ENCODE results near the gene PSMD14.

GRCh38 chr2:161426455-161426921 is 118.3 kb downstream of the PSMD14 start:
- TF ChIP-seq POLR2A (IDR thresholded peaks at IDR 0.05; ENCODE audit: control extremely low read depth in 1 of 2, low read depth in 2 of 2, low read length in 2 of 2) = no peak
- no peak for TF ChIP-seq GABPA (IDR thresholded peaks at IDR 0.05; ENCODE audit: borderline replicate concordance, insufficient read depth, low read length)
- TF ChIP-seq SAP30 (IDR thresholded peaks at IDR 0.05; ENCODE audit: insufficient read depth, insufficient replicate concordance, low read length) = no peak
- TF ChIP-seq CTCF (IDR thresholded peaks at IDR 0.05; ENCODE audit: control extremely low read depth in 1 of 3, insufficient read depth in 1 of 3, low read depth in 1 of 3, low read length in 3 of 3) = no peak
- TF ChIP-seq USF2 (IDR thresholded peaks at IDR 0.05; ENCODE audit: low read length) = no peak
- TF ChIP-seq TBP (IDR thresholded peaks at IDR 0.05; ENCODE audit: low read depth, low read length) = no peak
- no peak for TF ChIP-seq EZH2 (IDR thresholded peaks at IDR 0.05; ENCODE audit: low read depth, low read length, severe bottlenecking)
- TF ChIP-seq EGR1 (IDR thresholded peaks at IDR 0.05; ENCODE audit: borderline replicate concordance, low read depth, low read length) = no peak
- no peak for TF ChIP-seq JUN (IDR thresholded peaks at IDR 0.05; ENCODE audit: low read depth, low read length)
- no peak for TF ChIP-seq BACH1 (IDR thresholded peaks at IDR 0.05; ENCODE audit: low read length)
- no peak for TF ChIP-seq E2F6 (IDR thresholded peaks at IDR 0.05)
- TF ChIP-seq MAFK (IDR thresholded peaks at IDR 0.05; ENCODE audit: low read depth, low read length) = no peak
- TF ChIP-seq POLR2AphosphoS5 (IDR thresholded peaks at IDR 0.05; ENCODE audit: low read depth, low read length) = no peak

All from H1 (cell line).